ENCODE measurements around the gene DOCK1.

DOCK1 gene

DNA sequence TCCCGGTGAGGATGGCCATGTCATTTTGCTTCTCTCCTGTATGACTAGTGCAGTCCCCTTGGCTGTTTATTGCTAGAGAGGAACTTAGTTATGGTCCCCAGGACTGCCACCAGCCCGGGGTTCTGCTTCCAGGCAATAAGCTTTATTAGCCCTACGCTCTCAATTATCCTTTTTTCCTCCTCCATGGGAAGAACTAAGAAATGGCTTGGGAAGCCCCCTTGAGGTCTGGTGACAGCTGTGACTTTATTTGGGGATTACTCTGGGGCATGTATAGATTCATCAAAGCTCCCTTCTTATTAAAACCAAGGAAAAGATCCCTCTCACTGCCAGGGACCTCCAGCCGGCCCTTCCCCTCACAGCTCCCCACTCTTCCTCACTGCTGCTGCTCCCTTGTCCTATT, 446.3 kb downstream of the DOCK1 start:
- Histone ChIP-seq H3K4me1 (ENCODE audit: control insufficient read depth, insufficient read depth, low read length) (no peaks in the 10 kb centered on the region), H3K9ac (ENCODE audit: low read length) (no peak overlapping the region), H3K36me3 (ENCODE audit: control insufficient read depth, insufficient read depth, low read length) (no peaks in the 10 kb centered on the region), H3K27ac (ENCODE audit: low read depth, low read length) (no peak overlapping the region), H3K4me3 (ENCODE audit: low read length) (no peak overlapping the region), H3K27me3 (ENCODE audit: control insufficient read depth, insufficient read depth, low read length) (no peaks in the 10 kb centered on the region)

DNA sequence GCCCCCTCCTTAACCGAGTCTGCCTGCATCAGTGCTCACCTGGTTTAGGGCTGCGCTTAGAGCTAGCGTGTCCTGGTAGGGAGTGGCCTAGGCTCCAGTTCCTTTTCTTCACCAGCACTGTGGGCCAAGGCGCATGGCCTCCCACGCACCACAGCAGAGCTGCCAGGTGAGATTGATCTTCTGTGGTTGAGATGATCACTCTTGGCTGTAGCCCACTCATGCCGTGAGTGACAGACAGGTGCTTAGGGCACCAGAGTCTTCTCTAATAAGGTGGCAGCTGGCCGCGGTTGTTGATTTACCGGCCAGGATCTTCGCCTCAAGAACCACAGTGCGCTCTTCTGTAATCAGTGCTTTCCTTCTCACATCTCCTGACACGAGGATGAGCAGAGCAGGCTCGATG, 448.3 kb downstream of the DOCK1 start:
- Histone ChIP-seq H3K36me3 (ENCODE audit: control insufficient read depth, insufficient read depth, low read length) (no peaks in the 10 kb centered on the region), H3K9ac (ENCODE audit: low read length) (no peak overlapping the region), H3K4me3 (ENCODE audit: low read length) (no peak overlapping the region), H3K27me3 (ENCODE audit: control insufficient read depth, insufficient read depth, low read length) (no peaks in the 10 kb centered on the region), H3K4me1 (ENCODE audit: control insufficient read depth, insufficient read depth, low read length) (no peaks in the 10 kb centered on the region), H3K27ac (ENCODE audit: low read depth, low read length) (no peak overlapping the region)

DNA sequence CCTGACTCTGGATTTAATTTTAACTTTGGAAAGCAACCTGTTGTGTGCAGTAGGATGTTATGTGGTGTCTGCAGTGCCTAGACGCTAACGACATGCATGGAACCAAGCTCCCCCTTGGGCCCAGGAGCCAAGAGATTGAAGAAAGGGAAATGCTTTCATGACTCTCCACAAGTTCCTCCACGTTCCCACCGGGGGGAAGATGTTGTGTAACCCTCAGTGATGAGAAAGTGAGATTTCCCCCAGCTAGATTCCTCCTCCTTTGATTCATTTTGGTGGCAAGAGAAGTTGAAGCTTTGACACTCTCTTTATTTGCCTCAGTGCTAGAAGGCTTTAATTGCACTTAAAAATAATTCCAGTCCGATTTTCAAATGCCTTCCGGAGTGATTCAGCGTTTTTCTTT, 449.0 kb downstream of the DOCK1 start:
- H3K27me3 ChIP-seq (ENCODE audit: control insufficient read depth, insufficient read depth, low read length): no peaks in the 10 kb centered on the region
- no peak overlapping the region for H3K27ac ChIP-seq (ENCODE audit: low read depth, low read length)
- no peak overlapping the region for H3K9ac ChIP-seq (ENCODE audit: low read length)

DNA sequence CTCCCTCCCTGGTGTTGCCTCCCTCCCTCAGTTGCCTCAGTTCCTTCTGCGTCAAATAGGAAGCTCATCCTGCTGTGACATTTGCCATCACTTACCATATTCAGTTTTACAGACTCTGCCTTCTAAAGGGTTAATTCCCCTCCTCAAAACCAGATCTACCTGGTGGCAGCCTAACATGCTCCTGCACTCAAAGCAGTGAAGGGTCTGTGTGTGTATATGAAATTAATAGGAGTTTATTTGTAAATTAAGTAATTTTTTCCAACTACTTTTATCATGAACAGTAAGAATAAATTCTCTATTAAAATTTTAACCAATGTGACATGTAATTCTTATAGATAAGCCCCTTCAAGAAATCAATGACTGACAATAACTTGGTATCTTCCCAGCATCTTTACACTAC, 449.8 kb downstream of the DOCK1 start:
- H3K9ac ChIP-seq (ENCODE audit: low read length): no peak overlapping the region

More for the DNA sequence above, 449.0 kb downstream of the DOCK1 start:
- Histone ChIP-seq H3K4me1 (ENCODE audit: control insufficient read depth, insufficient read depth, low read length) (no peaks in the 10 kb centered on the region), H3K36me3 (ENCODE audit: control insufficient read depth, insufficient read depth, low read length) (no peaks in the 10 kb centered on the region), H3K4me3 (ENCODE audit: low read length) (no peak overlapping the region)

DNA sequence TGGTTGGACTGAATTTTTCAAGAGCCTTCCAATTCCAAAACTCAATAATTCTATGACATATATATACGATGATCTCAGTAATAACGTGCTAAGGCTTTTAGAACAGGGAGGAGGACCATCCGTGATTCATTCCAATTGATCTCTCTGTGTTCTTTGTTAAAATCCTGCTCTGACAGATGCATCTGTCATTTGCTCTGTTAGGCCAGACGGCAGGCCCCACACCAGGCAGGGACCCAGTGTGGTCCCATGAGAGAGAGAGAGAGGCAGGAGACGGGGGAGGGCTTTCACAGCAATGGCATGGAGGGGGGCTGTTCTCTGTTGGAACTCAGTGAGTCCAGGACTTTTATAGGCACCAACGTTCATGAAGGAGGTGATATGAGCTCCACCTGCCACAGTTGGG, 451.1 kb downstream of the DOCK1 start:
- Histone ChIP-seq H3K27ac (ENCODE audit: low read depth, low read length) (no peak overlapping the region), H3K27me3 (ENCODE audit: control insufficient read depth, insufficient read depth, low read length) (no peaks in the 10 kb centered on the region), H3K4me1 (ENCODE audit: control insufficient read depth, insufficient read depth, low read length) (no peaks in the 10 kb centered on the region), H3K36me3 (ENCODE audit: control insufficient read depth, insufficient read depth, low read length) (no peaks in the 10 kb centered on the region), H3K9ac (ENCODE audit: low read length) (no peak overlapping the region), H3K4me3 (ENCODE audit: low read length) (no peak overlapping the region)

More for the DNA sequence above, 449.8 kb downstream of the DOCK1 start:
- no peak overlapping the region for H3K27ac ChIP-seq (ENCODE audit: low read depth, low read length)
- no peaks in the 10 kb centered on the region for H3K36me3 ChIP-seq (ENCODE audit: control insufficient read depth, insufficient read depth, low read length)
- H3K4me1 ChIP-seq (ENCODE audit: control insufficient read depth, insufficient read depth, low read length): no peaks in the 10 kb centered on the region
- no peak overlapping the region for H3K4me3 ChIP-seq (ENCODE audit: low read length)
- H3K27me3 ChIP-seq (ENCODE audit: control insufficient read depth, insufficient read depth, low read length): no peaks in the 10 kb centered on the region

DNA sequence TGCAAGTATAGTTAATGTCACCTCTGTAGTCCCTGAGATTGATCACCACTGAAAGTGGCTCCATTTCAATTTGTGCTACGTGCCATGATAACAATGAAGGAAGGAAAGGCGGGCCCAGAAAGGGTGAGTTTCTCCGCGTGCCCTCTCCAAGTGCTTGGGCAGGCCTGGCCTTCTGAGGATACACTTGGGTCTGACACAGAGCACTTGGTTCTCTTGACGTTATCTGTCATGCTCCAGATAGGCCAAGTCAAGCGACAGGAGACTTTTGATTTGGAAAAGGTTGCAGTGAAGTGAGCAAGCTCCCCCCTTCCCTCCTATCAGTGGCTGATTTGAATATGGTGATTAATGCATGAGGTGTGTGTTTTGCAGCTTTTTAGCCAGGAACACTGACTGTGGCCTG, 452.0 kb downstream of the DOCK1 start:
- H3K27ac ChIP-seq (ENCODE audit: low read depth, low read length): no peak overlapping the region
- H3K4me3 ChIP-seq (ENCODE audit: low read length): no peak overlapping the region
- H3K36me3 ChIP-seq (ENCODE audit: control insufficient read depth, insufficient read depth, low read length): no peaks in the 10 kb centered on the region
- H3K27me3 ChIP-seq (ENCODE audit: control insufficient read depth, insufficient read depth, low read length): no peaks in the 10 kb centered on the region
- no peak overlapping the region for H3K9ac ChIP-seq (ENCODE audit: low read length)
- H3K4me1 ChIP-seq (ENCODE audit: control insufficient read depth, insufficient read depth, low read length): no peaks in the 10 kb centered on the region

DNA sequence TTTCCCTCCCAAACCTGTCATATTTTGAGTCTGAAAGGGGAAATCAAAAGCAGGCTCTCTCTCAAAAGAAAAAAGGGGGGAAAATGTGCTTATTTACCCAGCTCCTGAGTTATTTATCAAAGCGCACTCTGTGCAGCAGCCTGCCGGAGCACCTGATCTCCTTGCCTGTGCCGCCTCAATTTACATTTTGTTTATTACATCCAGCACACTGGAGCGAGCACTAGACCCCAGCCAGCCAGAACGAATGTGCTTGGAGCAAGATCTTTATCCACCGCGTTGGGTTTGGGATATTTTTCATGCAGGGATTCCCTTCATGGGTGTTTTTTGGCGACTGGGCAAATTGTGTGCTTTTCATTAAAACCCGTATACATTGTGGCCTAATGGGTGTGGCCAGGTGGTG, 453.1 kb downstream of the DOCK1 start:
- no peak overlapping the region for H3K9ac ChIP-seq (ENCODE audit: low read length)
- H3K36me3 ChIP-seq (ENCODE audit: control insufficient read depth, insufficient read depth, low read length): no peaks in the 10 kb centered on the region
- no peak overlapping the region for H3K27ac ChIP-seq (ENCODE audit: low read depth, low read length)
- H3K4me1 ChIP-seq (ENCODE audit: control insufficient read depth, insufficient read depth, low read length): no peaks in the 10 kb centered on the region
- H3K27me3 ChIP-seq (ENCODE audit: control insufficient read depth, insufficient read depth, low read length): no peaks in the 10 kb centered on the region
- H3K4me3 ChIP-seq (ENCODE audit: low read length): no peak overlapping the region

DNA sequence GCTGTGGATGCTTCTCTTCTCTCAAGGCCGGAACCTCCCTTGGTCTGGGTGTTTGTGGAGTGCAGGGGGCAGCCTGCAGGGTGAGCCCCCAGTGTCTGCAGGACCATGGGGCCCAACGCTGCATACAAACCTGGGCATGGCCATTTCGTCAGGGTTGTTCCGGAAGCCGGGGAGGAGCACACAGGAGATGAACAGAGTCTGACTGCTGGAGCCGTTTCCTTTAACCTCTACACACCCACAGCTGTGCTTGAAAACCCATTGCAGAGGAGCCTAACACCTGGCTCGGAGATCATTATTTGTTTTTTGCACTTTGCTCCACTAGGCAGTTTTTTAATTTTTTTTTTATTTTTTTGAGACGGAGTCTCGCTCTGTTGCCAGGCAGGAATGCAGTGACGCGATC, 458.8 kb downstream of the DOCK1 start:
- Histone ChIP-seq H3K4me1 (ENCODE audit: control insufficient read depth, insufficient read depth, low read length) (no peaks in the 10 kb centered on the region), H3K27me3 (ENCODE audit: control insufficient read depth, insufficient read depth, low read length) (no peaks in the 10 kb centered on the region), H3K27ac (ENCODE audit: low read depth, low read length) (no peak overlapping the region), H3K4me3 (ENCODE audit: low read length) (no peak overlapping the region), H3K9ac (ENCODE audit: low read length) (no peak overlapping the region), H3K36me3 (ENCODE audit: control insufficient read depth, insufficient read depth, low read length) (peaks cover 3% of the 10 kb centered on the region)

DNA sequence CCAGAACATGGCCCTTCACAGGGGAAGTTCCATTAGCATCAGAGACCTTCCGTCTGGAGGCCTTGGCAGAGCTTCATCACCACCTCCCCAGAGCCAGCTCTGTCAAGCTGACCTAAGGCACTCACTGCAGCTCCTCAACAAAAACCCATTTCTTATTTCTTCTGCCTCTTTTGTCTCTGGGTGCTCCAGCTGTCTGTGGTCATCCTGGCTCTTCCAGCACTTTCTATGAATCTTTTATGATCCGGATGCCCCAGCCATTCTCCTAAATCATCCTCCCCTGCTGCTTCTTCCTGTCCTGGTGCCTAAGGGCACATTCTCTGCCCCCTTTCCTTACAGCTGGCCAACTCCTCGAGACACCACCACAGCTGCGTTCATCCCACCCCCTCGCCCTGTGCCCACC, 462.9 kb downstream of the DOCK1 start:
- Histone ChIP-seq H3K9ac (ENCODE audit: low read length) (no peak overlapping the region), H3K27me3 (ENCODE audit: control insufficient read depth, insufficient read depth, low read length) (no peaks in the 10 kb centered on the region), H3K4me3 (ENCODE audit: low read length) (no peak overlapping the region), H3K36me3 (ENCODE audit: control insufficient read depth, insufficient read depth, low read length) (peaks cover 3% of the 10 kb centered on the region), H3K27ac (ENCODE audit: low read depth, low read length) (no peak overlapping the region), H3K4me1 (ENCODE audit: control insufficient read depth, insufficient read depth, low read length) (no peaks in the 10 kb centered on the region)

DNA sequence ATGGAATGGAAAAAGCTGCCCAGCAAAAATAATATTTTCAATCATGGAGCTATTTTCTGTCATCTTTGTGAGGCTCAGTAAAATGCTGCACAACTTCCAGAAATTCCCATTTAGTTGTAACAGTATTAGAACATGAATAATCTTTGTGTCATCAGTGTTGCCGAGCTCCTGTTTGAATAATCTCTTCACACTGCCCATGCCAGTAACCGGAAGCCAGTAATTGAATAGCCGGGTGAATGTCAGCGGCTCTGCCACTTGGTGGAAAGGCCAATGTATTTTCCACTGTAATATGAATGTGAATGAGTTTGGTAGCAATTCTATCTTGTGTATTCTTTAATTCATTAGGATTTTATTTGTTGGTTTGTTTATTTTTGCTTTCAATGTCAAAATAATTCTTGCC, 463.7 kb downstream of the DOCK1 start:
- Histone ChIP-seq H3K36me3 (ENCODE audit: control insufficient read depth, insufficient read depth, low read length) (peaks cover 3% of the 10 kb centered on the region), H3K9ac (ENCODE audit: low read length) (no peak overlapping the region), H3K4me3 (ENCODE audit: low read length) (no peak overlapping the region), H3K4me1 (ENCODE audit: control insufficient read depth, insufficient read depth, low read length) (no peaks in the 10 kb centered on the region), H3K27me3 (ENCODE audit: control insufficient read depth, insufficient read depth, low read length) (no peaks in the 10 kb centered on the region), H3K27ac (ENCODE audit: low read depth, low read length) (no peak overlapping the region)

DNA sequence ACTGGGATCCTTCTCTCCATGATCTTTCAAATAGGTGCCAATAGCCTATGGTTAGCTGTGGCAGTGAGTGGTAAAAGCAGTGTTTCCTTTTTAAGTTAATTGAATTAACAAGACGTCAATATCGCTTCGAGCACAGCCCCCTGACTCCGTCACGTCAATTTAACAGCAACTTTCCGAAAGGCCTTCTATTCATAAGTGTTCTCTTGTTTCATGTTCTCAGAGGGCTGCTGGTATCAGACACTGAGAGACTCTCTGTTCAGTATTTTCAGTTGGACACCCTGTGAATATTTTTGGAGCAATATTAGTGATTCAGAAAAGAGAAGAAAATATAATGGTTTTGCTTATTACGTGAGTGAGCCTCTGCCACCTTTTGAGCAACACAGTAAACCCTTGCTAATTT, 465.4 kb downstream of the DOCK1 start:
- no peaks in the 10 kb centered on the region for H3K27me3 ChIP-seq (ENCODE audit: control insufficient read depth, insufficient read depth, low read length)
- H3K36me3 ChIP-seq (ENCODE audit: control insufficient read depth, insufficient read depth, low read length): peaks cover 12% of the 10 kb centered on the region
- H3K27ac ChIP-seq (ENCODE audit: low read depth, low read length): no peak overlapping the region
- H3K4me3 ChIP-seq (ENCODE audit: low read length): no peak overlapping the region
- no peak overlapping the region for H3K9ac ChIP-seq (ENCODE audit: low read length)
- no peaks in the 10 kb centered on the region for H3K4me1 ChIP-seq (ENCODE audit: control insufficient read depth, insufficient read depth, low read length)

DNA sequence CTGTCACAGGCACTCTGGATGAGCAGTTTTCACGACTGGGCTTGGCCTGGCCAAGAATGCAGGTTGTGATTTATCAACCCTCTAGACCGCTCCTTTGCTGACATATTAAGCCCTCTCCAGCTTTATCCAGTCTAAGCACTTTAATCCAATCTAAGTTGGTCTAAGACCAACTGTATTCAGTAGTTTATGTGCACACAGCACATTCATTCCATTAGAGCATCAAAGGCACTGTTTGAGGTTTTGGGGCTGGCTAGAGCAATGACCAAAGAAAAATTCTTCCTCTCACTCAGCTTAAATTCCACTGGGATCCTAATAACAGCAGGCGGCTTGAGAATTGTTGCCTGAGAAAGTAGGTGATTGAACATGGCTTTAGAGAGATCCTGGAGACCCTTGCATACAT, 467.1 kb downstream of the DOCK1 start:
- Histone ChIP-seq H3K27ac (ENCODE audit: low read depth, low read length) (no peak overlapping the region), H3K4me3 (ENCODE audit: low read length) (no peak overlapping the region), H3K4me1 (ENCODE audit: control insufficient read depth, insufficient read depth, low read length) (no peaks in the 10 kb centered on the region), H3K27me3 (ENCODE audit: control insufficient read depth, insufficient read depth, low read length) (no peaks in the 10 kb centered on the region), H3K36me3 (ENCODE audit: control insufficient read depth, insufficient read depth, low read length) (peaks cover 12% of the 10 kb centered on the region), H3K9ac (ENCODE audit: low read length) (no peak overlapping the region)

DNA sequence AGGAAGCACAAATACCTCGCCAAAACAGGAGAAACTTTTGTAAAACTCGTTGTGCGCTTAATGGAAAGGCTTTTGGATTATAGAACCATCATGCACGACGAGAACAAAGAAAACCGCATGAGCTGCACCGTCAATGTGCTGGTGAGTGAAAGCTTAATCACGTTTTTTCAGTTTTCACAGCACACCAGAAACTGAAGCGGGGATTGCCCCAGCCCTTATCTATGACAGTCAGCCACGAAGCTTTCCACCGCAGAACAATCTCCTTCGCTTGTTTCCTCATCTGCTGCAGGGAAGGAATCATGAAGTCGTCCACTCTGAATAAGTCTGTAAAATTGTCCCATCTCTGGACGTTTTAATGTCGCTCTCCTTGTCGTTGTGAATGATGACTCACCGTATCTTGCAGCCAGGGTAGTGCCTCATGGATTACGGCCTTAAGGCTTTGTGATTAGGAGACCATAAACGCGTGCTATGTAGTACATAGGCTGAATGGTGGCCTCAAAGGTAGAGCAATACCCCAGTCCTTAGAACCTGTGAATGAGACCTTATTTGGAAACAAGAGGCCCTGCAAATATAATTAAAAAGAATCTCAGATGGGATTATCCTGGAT, 468.9 kb downstream of the DOCK1 start:
- Histone ChIP-seq H3K27ac (ENCODE audit: low read depth, low read length) (no peak overlapping the region), H3K4me3 (ENCODE audit: low read length) (no peak overlapping the region), H3K27me3 (ENCODE audit: control insufficient read depth, insufficient read depth, low read length) (no peaks in the 10 kb centered on the region), H3K4me1 (ENCODE audit: control insufficient read depth, insufficient read depth, low read length) (no peaks in the 10 kb centered on the region), H3K36me3 (ENCODE audit: control insufficient read depth, insufficient read depth, low read length) (peaks cover 12% of the 10 kb centered on the region), H3K9ac (ENCODE audit: low read length) (no peak overlapping the region)
